Osteoblast (primary cell): ENCODE results near the gene DNAH7. TPM values are rescaled to one million over a fixed set of nuclear protein-coding genes. Genes with fewer than 3 reads are reported as not detected.

Experiments used
- DNase-seq: peaks from one replicate; pipeline ENCODE4 v3.0.0; 2011; ENCODE audit warnings: low spot score, mixed read lengths; ENCODE audit not compliant: insufficient read length; ENCODE audit errors: missing footprints
- H2AFZ ChIP-seq: 2 replicates; pipeline ENCODE4 v1.6.0; 2011; ENCODE audit warnings: mild to moderate bottlenecking, low read length
- H3K27ac ChIP-seq: 2 replicates; pipeline ENCODE4 v1.5.1; 2011; ENCODE audit warnings: mild to moderate bottlenecking, low read depth, low read length, moderate library complexity
- H3K27me3 ChIP-seq: 2 replicates; pipeline ENCODE4 v1.6.0; 2012; ENCODE audit warnings: mild to moderate bottlenecking, control low read depth, inconsistent platforms, low read length, moderate library complexity; ENCODE audit not compliant: insufficient read depth
- H3K36me3 ChIP-seq: 2 replicates; pipeline ENCODE4 v1.5.1; 2011; ENCODE audit warnings: mild to moderate bottlenecking, low read length, control low read depth, moderate library complexity; ENCODE audit not compliant: insufficient read depth
- H3K4me1 ChIP-seq: 2 replicates; pipeline ENCODE4 v1.5.1; 2011; ENCODE audit warnings: mild to moderate bottlenecking, low read length, control low read depth, moderate library complexity; ENCODE audit not compliant: insufficient read depth
- H3K4me2 ChIP-seq: 2 replicates; pipeline ENCODE4 v1.6.0; 2011; ENCODE audit warnings: mild to moderate bottlenecking, low read length; ENCODE audit not compliant: insufficient read depth
- H3K4me3 ChIP-seq: fragments of 200-600 bp; sonication (generic); 3 replicates; pipeline ENCODE4 v1.5.1; 2012; ENCODE audit warnings: mild to moderate bottlenecking, low read length, inconsistent platforms; ENCODE audit not compliant: insufficient read depth
- H3K79me2 ChIP-seq: 2 replicates; pipeline ENCODE4 v1.6.0; 2012; ENCODE audit warnings: mild to moderate bottlenecking, low read length, control low read depth, inconsistent platforms; ENCODE audit not compliant: insufficient read depth
- H3K9me3 ChIP-seq: 2 replicates; pipeline ENCODE4 v1.5.1; 2011; ENCODE audit warnings: low read depth, low read length, control low read depth
- H4K20me1 ChIP-seq: 2 replicates; pipeline ENCODE4 v1.6.0; 2012; ENCODE audit warnings: mild to moderate bottlenecking, low read length, control low read depth; ENCODE audit not compliant: insufficient read depth
- total RNA-seq: library from RNA; depleted of rRNA; stranded (reverse); fragments of >200 nt; gene quantifications from 2 replicates; pipeline ENCODE4 v1.2.3, GENCODE V29; 2012
- TF ChIP-seq, protein P1 (sequence below): IDR thresholded peaks from 2 replicates; pipeline ENCODE4 v1.5.1; 2011; ENCODE audit warnings: mild to moderate bottlenecking, low read depth, low read length, moderate library complexity; ENCODE audit errors: extremely low read depth

Gene DNAH7
- total RNA-seq, 1 donor = 2.5 TPM

DNA sequence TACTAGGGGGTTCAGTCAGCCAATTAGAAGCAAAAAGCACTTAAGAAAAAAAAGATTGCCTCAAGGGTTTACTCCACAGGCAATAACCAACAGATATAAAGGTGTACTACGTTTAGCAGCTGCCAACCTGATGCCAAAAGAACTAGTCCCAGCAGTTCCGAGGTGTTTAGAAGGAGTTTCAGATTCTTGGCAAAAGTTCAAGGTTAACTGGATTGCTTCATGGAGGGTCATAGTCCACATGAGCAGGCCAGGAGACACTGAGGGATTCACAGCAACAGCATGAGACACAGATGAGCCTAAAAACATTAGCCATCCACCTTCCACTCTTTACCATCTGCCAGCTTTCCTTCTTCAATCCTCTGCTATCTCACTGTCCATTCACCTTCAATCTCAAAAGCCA, 4.9 kb upstream of the DNAH7 start:
- no peaks in the 10 kb centered on the region for H3K79me2 ChIP-seq
- TF ChIP-seq, protein P1, sequence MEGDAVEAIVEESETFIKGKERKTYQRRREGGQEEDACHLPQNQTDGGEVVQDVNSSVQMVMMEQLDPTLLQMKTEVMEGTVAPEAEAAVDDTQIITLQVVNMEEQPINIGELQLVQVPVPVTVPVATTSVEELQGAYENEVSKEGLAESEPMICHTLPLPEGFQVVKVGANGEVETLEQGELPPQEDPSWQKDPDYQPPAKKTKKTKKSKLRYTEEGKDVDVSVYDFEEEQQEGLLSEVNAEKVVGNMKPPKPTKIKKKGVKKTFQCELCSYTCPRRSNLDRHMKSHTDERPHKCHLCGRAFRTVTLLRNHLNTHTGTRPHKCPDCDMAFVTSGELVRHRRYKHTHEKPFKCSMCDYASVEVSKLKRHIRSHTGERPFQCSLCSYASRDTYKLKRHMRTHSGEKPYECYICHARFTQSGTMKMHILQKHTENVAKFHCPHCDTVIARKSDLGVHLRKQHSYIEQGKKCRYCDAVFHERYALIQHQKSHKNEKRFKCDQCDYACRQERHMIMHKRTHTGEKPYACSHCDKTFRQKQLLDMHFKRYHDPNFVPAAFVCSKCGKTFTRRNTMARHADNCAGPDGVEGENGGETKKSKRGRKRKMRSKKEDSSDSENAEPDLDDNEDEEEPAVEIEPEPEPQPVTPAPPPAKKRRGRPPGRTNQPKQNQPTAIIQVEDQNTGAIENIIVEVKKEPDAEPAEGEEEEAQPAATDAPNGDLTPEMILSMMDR = no peak
- no peak overlapping the region for H3K4me3 ChIP-seq
- no peak for DNase-seq
- no peaks in the 10 kb centered on the region for H4K20me1 ChIP-seq
- H3K36me3 ChIP-seq = no peaks in the 10 kb centered on the region
- H3K27me3 ChIP-seq = no peaks in the 10 kb centered on the region
- H2AFZ ChIP-seq = no peak overlapping the region
- no peak overlapping the region for H3K27ac ChIP-seq
- H3K4me1 ChIP-seq = peaks cover 19% of the 10 kb centered on the region
- H3K9me3 ChIP-seq = no peaks in the 10 kb centered on the region
- H3K4me2 ChIP-seq = no peak overlapping the region

DNA sequence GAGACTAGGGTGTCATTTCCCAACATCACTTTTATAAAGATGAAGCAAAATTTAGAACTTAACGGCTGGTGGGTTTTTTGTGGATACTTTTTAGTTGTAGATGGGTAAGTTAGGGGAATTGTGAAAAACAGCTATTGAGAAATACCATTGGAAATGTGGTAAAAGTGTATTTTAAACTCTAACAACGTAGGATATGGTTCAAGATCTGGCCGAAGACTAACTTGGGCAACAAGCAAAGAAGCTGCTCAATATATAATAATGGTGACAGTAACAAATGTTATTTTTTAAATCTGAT, 1.6 kb downstream of the DNAH7 start:
- Histone ChIP-seq H3K9me3 (no peaks in the 10 kb centered on the region), H3K4me1 (peaks cover 13% of the 10 kb centered on the region), H2AFZ (peak overlapping the region; percentile 2), H3K27ac (no peak overlapping the region), H3K36me3 (no peaks in the 10 kb centered on the region), H4K20me1 (no peaks in the 10 kb centered on the region), H3K27me3 (no peaks in the 10 kb centered on the region), H3K4me3 (no peak overlapping the region), H3K4me2 (peak overlapping the region; percentile 47), H3K79me2 (no peaks in the 10 kb centered on the region)
- TF ChIP-seq, protein P1 = no peak
- no peak for DNase-seq

DNA sequence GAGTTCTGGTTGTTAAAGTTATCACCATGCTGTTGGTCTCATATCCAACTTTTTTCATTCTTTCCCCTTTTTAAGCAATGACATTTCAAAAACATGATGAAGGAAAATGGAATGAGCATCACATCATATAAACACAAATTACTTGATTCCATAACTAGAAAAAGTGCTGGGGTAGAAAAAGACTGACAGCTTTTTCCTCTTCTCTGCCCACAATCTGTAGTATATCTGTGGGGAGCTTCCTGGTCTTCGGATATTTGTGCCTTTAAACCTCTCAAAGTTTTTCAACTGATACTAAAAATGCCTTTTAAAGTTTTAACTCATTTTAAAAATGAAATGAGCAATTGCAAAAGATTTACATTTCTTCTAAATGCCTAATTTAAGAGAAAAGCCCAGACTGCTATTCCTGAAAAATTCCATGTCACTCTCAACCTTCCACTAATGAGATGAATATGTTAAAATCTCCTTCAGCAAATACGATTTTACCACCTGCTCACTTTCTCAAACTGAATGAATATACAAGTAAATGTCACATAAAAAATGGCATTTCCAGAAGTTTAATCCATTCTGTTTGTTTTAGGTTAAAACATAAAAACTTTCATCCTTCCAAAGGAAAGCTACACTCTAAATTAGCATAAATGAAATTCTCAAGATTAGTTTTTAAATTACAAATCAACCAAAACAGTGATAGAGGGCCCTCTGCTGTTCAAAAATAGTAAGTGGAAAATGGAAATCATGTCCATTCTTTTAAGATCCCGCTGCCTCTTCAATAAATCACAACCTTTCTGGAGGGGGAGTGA, 2.1 kb downstream of the DNAH7 start:
- peak overlapping the region; percentile 47 for H3K4me2 ChIP-seq

DNA sequence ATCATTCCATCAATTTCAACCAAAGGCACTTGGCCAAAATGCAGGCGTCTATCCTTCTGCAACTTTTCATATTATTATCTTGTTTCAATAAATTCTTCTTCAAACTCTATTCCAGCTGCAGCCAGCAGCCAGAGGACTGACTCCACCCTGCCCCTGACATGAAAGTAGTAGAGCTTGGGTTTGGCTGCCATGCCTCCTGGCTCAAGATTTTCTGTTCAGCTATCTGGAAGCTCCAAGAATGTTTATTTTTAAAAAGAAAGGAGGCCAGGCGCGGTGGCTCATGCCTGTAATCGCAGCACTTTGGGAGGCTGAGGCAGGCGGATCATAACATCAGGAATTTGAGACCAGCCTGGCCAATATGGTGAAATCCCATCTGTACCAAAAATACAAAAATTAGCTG, 4.9 kb downstream of the DNAH7 start:
- TF ChIP-seq, protein P1 = no peak

More for the DNA sequence above, 2.1 kb downstream of the DNAH7 start:
- Histone ChIP-seq H3K27ac (no peak overlapping the region), H3K79me2 (no peaks in the 10 kb centered on the region), H3K27me3 (no peaks in the 10 kb centered on the region), H3K4me1 (peaks cover 13% of the 10 kb centered on the region), H3K36me3 (no peaks in the 10 kb centered on the region), H3K4me3 (no peak overlapping the region), H3K9me3 (no peaks in the 10 kb centered on the region), H4K20me1 (no peaks in the 10 kb centered on the region), H2AFZ (peak overlapping the region; percentile 2)
- TF ChIP-seq, protein P1 = peak; percentile 65
- DNase-seq = no peak

More for the DNA sequence above, 4.9 kb downstream of the DNAH7 start:
- no peak for DNase-seq
- H3K4me3 ChIP-seq = no peak overlapping the region
- no peak overlapping the region for H3K27ac ChIP-seq
- no peaks in the 10 kb centered on the region for H4K20me1 ChIP-seq
- H3K79me2 ChIP-seq = no peaks in the 10 kb centered on the region
- no peak overlapping the region for H3K4me2 ChIP-seq
- no peak overlapping the region for H2AFZ ChIP-seq
- H3K4me1 ChIP-seq = peaks cover 9% of the 10 kb centered on the region
- H3K9me3 ChIP-seq = no peaks in the 10 kb centered on the region
- no peaks in the 10 kb centered on the region for H3K36me3 ChIP-seq
- no peaks in the 10 kb centered on the region for H3K27me3 ChIP-seq
